K562 (cell line): ENCODE results near the gene FILIP1L. TPM values are rescaled to one million over a fixed set of nuclear protein-coding genes. Genes with fewer than 3 reads are reported as not detected.

Experiments used
- ATAC-seq: fragments of 200-7000 bp; cut with Tn5 transposase; 3 replicates; pipeline ENCODE4 v1.9.1; 2020; ENCODE audit warnings: moderate library complexity
- BruUV-seq: library from RNA; stranded (reverse); fragments of 400-500 nt; replicated peaks from 2 replicates; lab custom pipeline; 2021; lab: Mats Ljungman, UMichigan
- CTCF ChIA-PET: fragments of 300-600 bp; formaldehyde crosslinking; extraction: SDS; loops from one replicate; lab custom pipeline; 2021; ENCODE audit warnings: low intra/inter-chr PET ratio; lab: Yijun Ruan, JAX
- POLR2A ChIA-PET: fragments of 300-600, 350-650 bp; sonication (Branson Sonifier 250); formaldehyde crosslinking; extraction: SDS; loops from one replicate; lab custom pipeline; 2021; ENCODE audit warnings: antibody characterized with exemption, inconsistent platforms; lab: Yijun Ruan, JAX
- DNase-seq, 4 experiments: peaks; one replicate each; pipeline versions ENCODE4 v3.0.0 to v3.0.0-alpha.2; 2011 to 2018; ENCODE audit warnings: low spot score in 3 of 4, mixed read lengths in 3 of 4; ENCODE audit errors: extremely low read depth in 1 of 4
- FAIRE-seq: peaks from 2 replicates; lab custom pipeline; 2011; peaks lifted over from hg19 to GRCh38; lab: Jason Lieb, UNC
- H2AFZ ChIP-seq: 2 replicates; pipeline ENCODE4 v1.6.0; 2011; ENCODE audit warnings: low read depth, low read length, control low read depth, inconsistent platforms
- H3K27ac ChIP-seq: fragments of 200-600 bp; 3 replicates; pipeline ENCODE4 v1.8.0; 2011; ENCODE audit warnings: low read depth, mild to moderate bottlenecking, control low read depth, inconsistent platforms, low read length, moderate library complexity, mixed read lengths; ENCODE audit errors: extremely low read depth
- H3K27me3 ChIP-seq, 2 experiments: fragments of 300-600 bp in 1 of 2; 2 replicates in 1 of 2; 3 replicates in 1 of 2; pipeline versions ENCODE4 v1.6.0 to v1.8.0; 2011; ENCODE audit warnings: inconsistent platforms in 2 of 2, low read length in 2 of 2, mild to moderate bottlenecking in 1 of 2, mixed read lengths in 1 of 2, moderate library complexity in 1 of 2; ENCODE audit not compliant: control insufficient read depth in 2 of 2, insufficient read depth in 2 of 2
- H3K36me3 ChIP-seq: fragments of 300-600 bp; 3 replicates; pipeline ENCODE4 v1.8.0; 2011; ENCODE audit warnings: mild to moderate bottlenecking, low read length, inconsistent platforms; ENCODE audit not compliant: control insufficient read depth, insufficient read depth
- H3K4me1 ChIP-seq, 2 experiments: fragments of 200-600 bp in 1 of 2; replicated peaks in 1 of 2; 2 replicates in 1 of 2; 3 replicates in 1 of 2; pipeline versions ENCODE4 v1.5.1 to v1.8.0; 2011; ENCODE audit warnings: inconsistent platforms in 2 of 2, low read length in 2 of 2, mild to moderate bottlenecking in 1 of 2, mixed read lengths in 1 of 2, moderate library complexity in 1 of 2; ENCODE audit not compliant: control insufficient read depth in 2 of 2, insufficient read depth in 2 of 2
- H3K4me2 ChIP-seq: 2 replicates; pipeline ENCODE4 v1.6.1; 2011; ENCODE audit warnings: low read length, control low read depth, inconsistent platforms, mixed read lengths; ENCODE audit not compliant: insufficient read depth
- H3K4me3 ChIP-seq: fragments of 200-600 bp; sonication (generic), shearing (Covaris generic); 2 replicates; pipeline ENCODE4 v1.5.1; 2016; ENCODE audit warnings: control low read depth, inconsistent platforms
- H3K79me2 ChIP-seq: fragments of 200-600 bp; 3 replicates; pipeline ENCODE4 v1.8.0; 2011; ENCODE audit warnings: low read length, inconsistent platforms; ENCODE audit not compliant: control insufficient read depth, insufficient read depth
- H3K9ac ChIP-seq, 2 experiments: 2 replicates each; pipeline versions ENCODE4 v1.6.0 to v1.6.1; 2011; ENCODE audit warnings: low read depth in 2 of 2, low read length in 2 of 2, control low read depth in 1 of 2, inconsistent platforms in 1 of 2, mild to moderate bottlenecking in 1 of 2, mixed read lengths in 1 of 2; ENCODE audit not compliant: insufficient read depth in 1 of 2
- H3K9me1 ChIP-seq: one replicate; pipeline ENCODE4 v1.6.0; 2011; ENCODE audit warnings: inconsistent platforms, mild to moderate bottlenecking, low read length, moderate library complexity; ENCODE audit not compliant: control insufficient read depth, insufficient read depth
- H3K9me3 ChIP-seq: replicated peaks from 2 replicates; pipeline ENCODE4 v1.5.1; 2011; ENCODE audit warnings: low read depth, low read length, inconsistent platforms; ENCODE audit not compliant: control insufficient read depth, insufficient read depth
- H4K20me1 ChIP-seq: replicated peaks from 2 replicates; pipeline ENCODE4 v1.6.1; 2011; ENCODE audit warnings: low read length, inconsistent platforms, mixed read lengths; ENCODE audit not compliant: control insufficient read depth, insufficient read depth
- CHD2 ChIP-seq: IDR thresholded peaks from 2 replicates; pipeline ENCODE4 v1.6.1; 2011; ENCODE audit warnings: low read depth, low read length
- HDGF ChIP-seq: fragments of 450-650 bp; IDR thresholded peaks from 2 replicates; pipeline ENCODE4 v1.6.1; 2016
- IFI16 ChIP-seq: fragments of 250-450 bp; sonication (Bioruptor Pico); IDR thresholded peaks from 2 replicates; pipeline ENCODE4 v2.1.2; 2022; ENCODE audit warnings: mild to moderate bottlenecking, inconsistent platforms
- ILF3 ChIP-seq: fragments of 450-650 bp; IDR thresholded peaks from 2 replicates; pipeline ENCODE4 v1.6.1; 2018; ENCODE audit warnings: antibody characterized with exemption, mild to moderate bottlenecking, moderate library complexity, borderline replicate concordance
- KLF13 ChIP-seq: fragments of 450-650 bp; IDR thresholded peaks from 2 replicates; pipeline ENCODE4 v1.6.1; 2016; ENCODE audit warnings: missing genetic modification characterization, low read depth, mild to moderate bottlenecking, missing compliant biosample characterization, moderate library complexity, borderline replicate concordance
- MAFG ChIP-seq: fragments of 450-650 bp; conservative IDR thresholded peaks from 2 replicates; pipeline ENCODE4 v1.6.1; 2016; ENCODE audit warnings: missing genetic modification characterization, missing compliant biosample characterization
- MEIS2 ChIP-seq: fragments of 450-650 bp; IDR thresholded peaks from 2 replicates; pipeline ENCODE4 v1.6.1; 2014; ENCODE audit warnings: mild to moderate bottlenecking; ENCODE audit not compliant: partially characterized antibody
- MXI1 ChIP-seq: IDR thresholded peaks from 2 replicates; pipeline ENCODE4 v1.6.1; 2011; ENCODE audit warnings: low read depth, mild to moderate bottlenecking, improper control_type of control experiment, low read length
- PATZ1 ChIP-seq: fragments of 250-450 bp; sonication (Bioruptor Pico); IDR thresholded peaks from 2 replicates; pipeline ENCODE4 v1.5.0; 2020; ENCODE audit warnings: mild to moderate bottlenecking, borderline replicate concordance
- PTTG1 ChIP-seq: fragments of 450-650 bp; IDR thresholded peaks from 2 replicates; pipeline ENCODE4 v1.6.1; 2016; ENCODE audit warnings: low read depth, mild to moderate bottlenecking, missing genetic modification characterization, missing compliant biosample characterization
- RBM17 ChIP-seq: fragments of 200-400 bp; formaldehyde crosslinking; IDR thresholded peaks from 2 replicates; pipeline ENCODE4 v1.6.1; 2017; ENCODE audit warnings: low read depth, mild to moderate bottlenecking, low read length, borderline replicate concordance
- RCOR1 ChIP-seq, 2 experiments: IDR thresholded peaks; 2 replicates each; pipeline ENCODE4 v1.6.1; 2012; ENCODE audit warnings: low read depth in 2 of 2, low read length in 2 of 2, borderline replicate concordance in 1 of 2, improper control_type of control experiment in 1 of 2
- RFX1 ChIP-seq: fragments of 450-650 bp; IDR thresholded peaks from 2 replicates; pipeline ENCODE4 v1.6.1; 2016; ENCODE audit warnings: mild to moderate bottlenecking, moderate library complexity
- SP1 ChIP-seq: sonication (generic); formaldehyde crosslinking; IDR thresholded peaks from 2 replicates; pipeline ENCODE4 v1.8.1; 2022; ENCODE audit warnings: mild to moderate bottlenecking, missing genetic modification reagents
- TCF3 ChIP-seq: sonication (generic); formaldehyde crosslinking; IDR thresholded peaks from 2 replicates; pipeline ENCODE4 v1.4.0; 2020; ENCODE audit warnings: mild to moderate bottlenecking, missing genetic modification reagents
- TEAD4 ChIP-seq, 2 experiments: sonication (generic) in 1 of 2; formaldehyde crosslinking in 1 of 2; IDR thresholded peaks; 2 replicates each; pipeline versions ENCODE4 v1.6.1 to v1.8.0; 2012 to 2022; ENCODE audit warnings: borderline replicate concordance in 1 of 2, inconsistent platforms in 1 of 2, low read length in 1 of 2, mild to moderate bottlenecking in 1 of 2, missing genetic modification reagents in 1 of 2
- THAP12 ChIP-seq: fragments of 250-450 bp; sonication (Bioruptor Pico); IDR thresholded peaks from 2 replicates; pipeline ENCODE4 v1.9.0; 2021; ENCODE audit warnings: mild to moderate bottlenecking, inconsistent platforms
- ZKSCAN1 ChIP-seq: fragments of 150-350 bp; IDR thresholded peaks from 2 replicates; pipeline ENCODE4 v1.6.1; 2016; ENCODE audit warnings: low read depth, low read length
- ZNF184 ChIP-seq: sonication (generic); formaldehyde crosslinking; IDR thresholded peaks from 2 replicates; pipeline ENCODE4 v1.5.0; 2020; ENCODE audit warnings: missing genetic modification reagents
- in situ Hi-C: fragments of 300-500 bp; cut with MboI; formaldehyde crosslinking; loops from 4 replicates; pipeline ENCODE4 v1.15.0; 2018; ENCODE audit warnings: inconsistent platforms, mixed read lengths
- intact Hi-C: fragments of 100-400 bp; cut with micrococcal nuclease; formaldehyde crosslinking; loops from 2 replicates; pipeline ENCODE4 v1.14.2; 2022
- polyA plus RNA-seq, 8 experiments: library from polyadenylated mRNA; depleted of rRNA in 4 of 8; stranded (reverse) in 5 of 8; unstranded in 3 of 8; fragments of >200 nt; fragmentation: Nextera tagmentation in 2 of 8; fragmentation: Illumina TruSeq in 1 of 8; extraction: Ambion mirVana in 2 of 8; extraction: Trizol in 1 of 8; gene quantifications; 2 replicates each; pipeline versions ENCODE4 v1.2.1 to v1.2.3, GENCODE V29; 2011 to 2014; ENCODE audit warnings: inconsistent platforms in 1 of 8, missing spikeins in 1 of 8
- total RNA-seq, 7 experiments: library from RNA; depleted of rRNA in 6 of 7; stranded (reverse); fragments of >200 nt in 6 of 7; fragmentation: Illumina TruSeq in 2 of 7; extraction: Trizol in 2 of 7; gene quantifications; 2 replicates each; pipeline versions ENCODE4 v1.2.1 to v1.2.3, GENCODE V29; 2011 to 2021; ENCODE audit warnings: low replicate concordance in 1 of 7

The FILIP1L gene
- total and polyA plus RNA-seq, 9 of the 15 experiments (the other 6 are each of a cell fraction or from before 2014, with no cell fraction given), result 0.50 to 2.1 (median 1.1) TPM

- Histone ChIP-seq H3K79me2 (no peaks in the 10 kb centered on the region), H3K9ac (no peak overlapping the region), H3K36me3 (no peaks in the 10 kb centered on the region; the same call in 2 of the 3 replicates), H4K20me1 (no peaks in the 10 kb centered on the region), H3K27ac (no peak overlapping the region), H3K4me3 (no peak overlapping the region), H3K9me1 (no peaks in the 10 kb centered on the region), H3K4me1 (peaks cover 0 to 12% of the 10 kb centered on the region in 2 experiments; a peak in 3 of 5 replicates), H3K27me3 (no peaks in the 10 kb centered on the region), H3K9me3 (no peaks in the 10 kb centered on the region; the same call in 1 of the 2 replicates), H3K4me2 (no peak overlapping the region), H2AFZ (no peak overlapping the region)
- ChIA-PET POLR2A (interaction anchor here (0.7 to 1.0 kb wide), 2 partner anchors 11 to 16 kb away, joined by 3 to 4 read pairs; no protein-coding TSS in a partner anchor), CTCF (no interaction called here)
- DNase-seq (no peak), FAIRE-seq (no peak), ATAC-seq (peak; percentile 49; the same call in 2 of the 3 replicates)
- BruUV-seq, result no TSS peak
- intact Hi-C loops (no loop called here), in situ Hi-C loops (no loop called here)
- TF ChIP-seq ILF3, result no peak
- no peak for TF ChIP-seq SP1 (CRISPR knock-in tag)
- TF ChIP-seq KLF13 (tag), result no peak
- no peak for TF ChIP-seq RBM17
- TF ChIP-seq MAFG (tag), result no peak
- peak; percentile 55 for TF ChIP-seq MEIS2
- TF ChIP-seq MXI1, result no peak
- TF ChIP-seq IFI16 (CRISPR knock-in tag), result no peak
- TF ChIP-seq ZNF184, result no peak
- no peak for TF ChIP-seq THAP12 (CRISPR knock-in tag)
- TF ChIP-seq PTTG1 (tag), result no peak
- TF ChIP-seq PATZ1 (CRISPR knock-in tag), result no peak
- peak; percentile 26; the same call in 1 of the 2 replicates for TF ChIP-seq TCF3 (CRISPR knock-in tag)
- no peak for TF ChIP-seq CHD2
- TF ChIP-seq RFX1, result no peak
- peak in 1 of 2 experiments; percentile 68; a peak in 1 of 4 replicates for TF ChIP-seq RCOR1 (IDR thresholded peaks at IDR 0.05; ENCODE audit: borderline replicate concordance in 1 of 2, low read depth in 2 of 2, low read length in 2 of 2)
- TF ChIP-seq TEAD4 (IDR thresholded peaks at IDR 0.05; ENCODE audit: low read length), result no peak
- TF ChIP-seq TEAD4 (CRISPR knock-in tag; IDR thresholded peaks at IDR 0.05; ENCODE audit: borderline replicate concordance), result no peak
- no peak for TF ChIP-seq HDGF
- TF ChIP-seq ZKSCAN1, result no peak
Measured at GRCh38 chr3:100106094-100106493, 8.2 kb downstream of the FILIP1L start.
